Hematopoietic multipotent progenitor cell treated with erythropoietin and hydrocortisone succinate and interleukin-3 and kit ligand, for 6 days (in vitro differentiated cells): ENCODE results near the gene DLX1.
"Not testable (repeated sequence)": the region's sequence is repeated elsewhere in the genome, so short reads cannot be mapped to it uniquely, and the experiment has no call there.

ENCODE experiments used
- DNase-seq: peaks from one replicate; pipeline ENCODE4 v3.0.0-alpha.2; 2015

The DLX1 gene

GRCh38 chr2:172065111-172065510 lies 20.2 kb upstream of the DLX1 start:
- DNase-seq = no peak

GRCh38 chr2:172066394-172066886 lies 18.9 kb upstream of the DLX1 start:
- DNase-seq = no peak

- not testable (repeated sequence) for DNase-seq
Observed at GRCh38 chr2:172067905-172068304, 17.4 kb upstream of the DLX1 start.

GRCh38 chr2:172070936-172071335 lies 14.4 kb upstream of the DLX1 start:
- DNase-seq = no peak

GRCh38 chr2:172072303-172072702 lies 13.0 kb upstream of the DLX1 start:
- DNase-seq = no peak

- no peak for DNase-seq
Observed at GRCh38 chr2:172072706-172073105, 12.6 kb upstream of the DLX1 start.

- no peak for DNase-seq
Observed at GRCh38 chr2:172073518-172073917, 11.8 kb upstream of the DLX1 start.

- DNase-seq = no peak
Observed at GRCh38 chr2:172074254-172074653, 11.1 kb upstream of the DLX1 start.

- DNase-seq = no peak
Observed at GRCh38 chr2:172079416-172079815, 5.9 kb upstream of the DLX1 start.

- DNase-seq = peak; percentile 76
Observed at GRCh38 chr2:172079838-172080640, 5.3 kb upstream of the DLX1 start.

- no peak for DNase-seq
Observed at GRCh38 chr2:172080641-172081220, 4.6 kb upstream of the DLX1 start.

- peak; percentile 26 for DNase-seq
Observed at GRCh38 chr2:172081221-172082022, 3.9 kb upstream of the DLX1 start.

GRCh38 chr2:172082105-172082943 lies 3.0 kb upstream of the DLX1 start:
- DNase-seq = peak; percentile 22

GRCh38 chr2:172082944-172083627 lies 2.2 kb upstream of the DLX1 start:
- DNase-seq = peak; percentile 32

- peak; percentile 24 for DNase-seq
Observed at GRCh38 chr2:172083628-172084394, 1.5 kb upstream of the DLX1 start.

GRCh38 chr2:172084395-172084644 lies 987 bp upstream of the DLX1 start:
- peak; percentile 59 for DNase-seq

- DNase-seq = peak; percentile 94
Observed at GRCh38 chr2:172084645-172085459, 455 bp upstream of the DLX1 start.

GRCh38 chr2:172086241-172087206 lies 1.2 kb downstream of the DLX1 start:
- DNase-seq = peak; percentile 69

GRCh38 chr2:172087207-172087779 lies 2.0 kb downstream of the DLX1 start:
- peak; percentile 8 for DNase-seq
